ENCODE measurements around the gene UTP18. TPM values are rescaled to one million over a fixed set of nuclear protein-coding genes. Genes with fewer than 3 reads are reported as not detected.
"Not testable (repeated sequence)": the region's sequence is repeated elsewhere in the genome, so short reads cannot be mapped to it uniquely, and the experiment has no call there.

Gene UTP18
- total RNA-seq, 1 experiment from 2014 or later: 80.1 TPM

DNA sequence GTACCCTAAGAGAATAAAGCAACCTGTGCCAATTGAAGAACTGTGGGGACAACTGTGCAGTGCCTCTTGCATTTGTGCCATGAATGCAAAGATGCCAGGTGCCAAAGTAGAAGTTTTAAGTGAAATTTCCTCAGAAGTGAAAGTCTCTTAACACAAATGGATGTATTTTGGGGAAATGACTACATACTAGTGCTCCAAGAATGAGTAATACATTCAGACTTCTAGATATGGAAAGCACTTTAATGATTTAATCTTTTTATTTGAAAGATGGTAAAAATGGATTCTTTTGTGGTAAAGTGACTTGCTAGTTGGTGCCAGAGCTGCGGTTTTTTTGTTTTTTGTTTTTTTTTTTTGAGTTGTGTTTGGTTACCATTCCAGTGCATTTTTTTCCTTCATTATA, 15.0 kb downstream of the UTP18 start:
- Histone ChIP-seq H3K4me3 (ENCODE audit: insufficient read depth, low read depth, low read length) (no peak overlapping the region), H3K27me3 (ENCODE audit: control insufficient read depth, insufficient read depth, low read length) (no peaks in the 10 kb centered on the region), H3K36me3 (replicated peaks; ENCODE audit: control insufficient read depth, insufficient read depth, low read length) (peaks cover 37% of the 10 kb centered on the region)
- DNase-seq: no peak

- H3K27me3 ChIP-seq (ENCODE audit: control insufficient read depth, insufficient read depth, low read length): no peaks in the 10 kb centered on the region
- H3K36me3 ChIP-seq (replicated peaks; ENCODE audit: control insufficient read depth, insufficient read depth, low read length): peaks cover 27% of the 10 kb centered on the region
- DNase-seq: no peak
- no peak overlapping the region for H3K4me3 ChIP-seq (ENCODE audit: insufficient read depth, low read depth, low read length)
Measured at GRCh38 chr17:51279183-51279582, 18.8 kb downstream of the UTP18 start.

DNA sequence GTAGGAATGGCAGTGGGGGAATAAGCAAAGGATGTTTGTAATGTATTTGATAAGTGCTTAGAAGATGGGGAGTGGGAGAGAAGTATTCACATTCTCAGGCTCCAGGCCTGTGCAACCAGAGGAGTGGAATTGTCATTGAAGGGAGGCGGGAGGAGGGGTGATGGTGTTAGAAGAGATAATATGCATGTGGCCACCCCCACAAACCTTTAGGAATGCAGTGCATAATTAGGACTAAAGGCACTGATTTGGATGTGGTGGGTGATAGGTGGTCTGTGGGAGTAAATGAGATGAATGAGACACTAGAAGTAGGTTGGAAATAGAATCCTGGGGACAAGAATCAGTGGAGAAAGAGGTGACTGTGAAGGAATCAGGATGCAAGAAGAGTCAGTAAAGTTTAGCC, 27.1 kb downstream of the UTP18 start:
- no peaks in the 10 kb centered on the region for H3K27me3 ChIP-seq (ENCODE audit: control insufficient read depth, insufficient read depth, low read length)
- H3K36me3 ChIP-seq (replicated peaks; ENCODE audit: control insufficient read depth, insufficient read depth, low read length): peaks cover 19% of the 10 kb centered on the region
- DNase-seq: no peak
- no peak overlapping the region for H3K4me3 ChIP-seq (ENCODE audit: insufficient read depth, low read depth, low read length)

GRCh38 chr17:51289696-51290111, 29.4 kb downstream of the UTP18 start:
- no peak for DNase-seq
- H3K36me3 ChIP-seq (replicated peaks; ENCODE audit: control insufficient read depth, insufficient read depth, low read length): peaks cover 23% of the 10 kb centered on the region
- no peak overlapping the region for H3K4me3 ChIP-seq (ENCODE audit: insufficient read depth, low read depth, low read length)
- no peaks in the 10 kb centered on the region for H3K27me3 ChIP-seq (ENCODE audit: control insufficient read depth, insufficient read depth, low read length)

- not testable (repeated sequence) for DNase-seq; H3K4me3 ChIP-seq (ENCODE audit: insufficient read depth, low read depth, low read length); H3K36me3 ChIP-seq (replicated peaks; ENCODE audit: control insufficient read depth, insufficient read depth, low read length); H3K27me3 ChIP-seq (ENCODE audit: control insufficient read depth, insufficient read depth, low read length)
Measured at GRCh38 chr17:51294338-51294737, 34.0 kb downstream of the UTP18 start.

GRCh38 chr17:51298508-51299371, 38.4 kb downstream of the UTP18 start:
- H3K4me3 ChIP-seq (ENCODE audit: insufficient read depth, low read depth, low read length): no peak overlapping the region
- no peaks in the 10 kb centered on the region for H3K27me3 ChIP-seq (ENCODE audit: control insufficient read depth, insufficient read depth, low read length)
- DNase-seq: peak; percentile 52
- peaks cover 1% of the 10 kb centered on the region for H3K36me3 ChIP-seq (replicated peaks; ENCODE audit: control insufficient read depth, insufficient read depth, low read length)

DNA sequence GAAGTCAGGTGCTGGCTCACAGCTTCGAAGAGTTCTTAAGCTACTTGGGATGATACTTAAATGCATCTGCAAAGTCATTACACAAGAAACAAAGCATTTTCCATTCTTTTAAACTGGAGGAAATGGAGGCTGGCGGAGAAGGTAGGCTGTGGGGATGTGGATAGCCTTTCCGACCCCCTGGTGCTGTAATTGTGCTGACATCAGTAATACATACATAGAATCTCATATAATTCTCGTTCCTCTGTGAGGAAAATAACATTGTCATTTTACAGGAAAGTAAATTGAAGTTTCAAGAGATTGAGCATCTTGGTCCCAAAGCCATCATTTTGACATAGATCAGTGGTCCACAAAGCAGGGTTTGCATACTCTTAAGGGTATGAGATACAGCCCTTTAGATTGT, 39.5 kb downstream of the UTP18 start:
- Histone ChIP-seq H3K4me3 (ENCODE audit: insufficient read depth, low read depth, low read length) (no peak overlapping the region), H3K36me3 (replicated peaks; ENCODE audit: control insufficient read depth, insufficient read depth, low read length) (no peaks in the 10 kb centered on the region), H3K27me3 (ENCODE audit: control insufficient read depth, insufficient read depth, low read length) (no peaks in the 10 kb centered on the region)
- no peak for DNase-seq

DNA sequence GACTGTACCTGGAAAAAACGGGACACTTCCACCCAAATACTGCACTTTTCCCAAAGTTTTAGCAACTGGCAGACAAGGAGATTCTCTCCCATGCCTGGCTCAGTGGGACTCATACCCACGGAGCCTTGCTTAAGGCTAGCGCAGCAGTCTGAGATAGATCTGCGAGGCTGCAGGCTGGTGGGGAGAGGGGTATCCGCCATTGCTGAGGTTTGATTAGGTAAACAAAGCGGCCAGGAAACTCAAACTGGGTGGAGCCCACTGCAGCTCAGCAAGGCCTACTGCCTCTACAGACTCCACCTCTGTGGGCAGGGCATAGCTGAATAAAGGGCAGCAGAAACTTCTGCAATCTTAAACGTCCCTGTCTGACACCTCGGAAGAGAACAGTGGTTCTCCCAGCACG, 44.8 kb downstream of the UTP18 start:
- no peak for DNase-seq
- H3K27me3 ChIP-seq (ENCODE audit: control insufficient read depth, insufficient read depth, low read length): no peaks in the 10 kb centered on the region
- no peaks in the 10 kb centered on the region for H3K36me3 ChIP-seq (replicated peaks; ENCODE audit: control insufficient read depth, insufficient read depth, low read length)
- H3K4me3 ChIP-seq (ENCODE audit: insufficient read depth, low read depth, low read length): no peak overlapping the region

GRCh38 chr17:51312003-51312402, 51.7 kb downstream of the UTP18 start:
- DNase-seq; H3K4me3 ChIP-seq (ENCODE audit: insufficient read depth, low read depth, low read length); H3K36me3 ChIP-seq (replicated peaks; ENCODE audit: control insufficient read depth, insufficient read depth, low read length); H3K27me3 ChIP-seq (ENCODE audit: control insufficient read depth, insufficient read depth, low read length): not testable (repeated sequence)

- Histone ChIP-seq H3K27me3 (ENCODE audit: control insufficient read depth, insufficient read depth, low read length) (no peaks in the 10 kb centered on the region), H3K36me3 (replicated peaks; ENCODE audit: control insufficient read depth, insufficient read depth, low read length) (no peaks in the 10 kb centered on the region), H3K4me3 (ENCODE audit: insufficient read depth, low read depth, low read length) (no peak overlapping the region)
- DNase-seq: no peak
Measured at GRCh38 chr17:51319186-51319585, 58.8 kb downstream of the UTP18 start.

- Histone ChIP-seq H3K36me3 (replicated peaks; ENCODE audit: control insufficient read depth, insufficient read depth, low read length) (no peaks in the 10 kb centered on the region), H3K27me3 (ENCODE audit: control insufficient read depth, insufficient read depth, low read length) (no peaks in the 10 kb centered on the region), H3K4me3 (ENCODE audit: insufficient read depth, low read depth, low read length) (no peak overlapping the region)
- DNase-seq: peak; percentile 58
Measured at GRCh38 chr17:51322390-51323029, 62.2 kb downstream of the UTP18 start.

- Histone ChIP-seq H3K27me3 (ENCODE audit: control insufficient read depth, insufficient read depth, low read length) (no peaks in the 10 kb centered on the region), H3K4me3 (ENCODE audit: insufficient read depth, low read depth, low read length) (no peak overlapping the region), H3K36me3 (replicated peaks; ENCODE audit: control insufficient read depth, insufficient read depth, low read length) (no peaks in the 10 kb centered on the region)
- no peak for DNase-seq
Measured at GRCh38 chr17:51325471-51325870, 65.1 kb downstream of the UTP18 start.

GRCh38 chr17:51330861-51331503, 70.6 kb downstream of the UTP18 start:
- H3K4me3 ChIP-seq (ENCODE audit: insufficient read depth, low read depth, low read length); H3K27me3 ChIP-seq (ENCODE audit: control insufficient read depth, insufficient read depth, low read length); DNase-seq; H3K36me3 ChIP-seq (replicated peaks; ENCODE audit: control insufficient read depth, insufficient read depth, low read length): not testable (repeated sequence)

DNA sequence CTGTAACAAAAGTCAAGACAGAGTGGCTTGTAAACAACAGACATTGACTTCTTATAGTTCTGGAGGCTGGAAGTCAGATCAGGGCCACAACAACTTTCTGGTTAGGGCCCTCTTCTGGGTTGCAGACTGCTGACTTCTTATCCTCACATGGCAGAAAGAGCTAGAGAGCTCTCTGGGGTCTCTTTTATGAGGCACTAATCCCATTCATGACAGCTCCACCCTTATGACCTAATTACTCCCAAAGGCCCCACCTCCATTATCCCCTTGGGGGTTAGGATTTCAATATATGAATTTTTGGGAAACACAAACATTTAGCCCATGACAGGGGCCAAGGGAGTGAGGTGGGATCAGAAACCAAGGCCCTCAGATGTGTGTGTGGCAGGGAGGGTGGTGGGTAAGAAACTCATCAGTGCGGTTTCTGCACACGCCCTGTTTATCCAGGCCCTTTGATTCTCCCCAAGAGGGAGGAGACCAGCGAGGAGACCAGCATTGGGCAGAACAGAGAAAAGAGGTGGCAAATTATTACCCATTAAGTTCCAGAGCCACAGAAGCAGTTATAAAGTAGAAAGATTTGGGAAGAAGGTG, 74.8 kb downstream of the UTP18 start:
- no peaks in the 10 kb centered on the region for H3K27me3 ChIP-seq (ENCODE audit: control insufficient read depth, insufficient read depth, low read length)
- no peak for DNase-seq
- H3K36me3 ChIP-seq (replicated peaks; ENCODE audit: control insufficient read depth, insufficient read depth, low read length): no peaks in the 10 kb centered on the region
- no peak overlapping the region for H3K4me3 ChIP-seq (ENCODE audit: insufficient read depth, low read depth, low read length)

Measured in H7 (cell line).